ENCODE data around the gene MICU2. TPM values are rescaled to one million over a fixed set of nuclear protein-coding genes. Genes with fewer than 3 reads are reported as not detected.

The MICU2 gene
- total and polyA plus RNA-seq, 4 donors: 29.0 to 85.9 (median 39.3) TPM

DNA sequence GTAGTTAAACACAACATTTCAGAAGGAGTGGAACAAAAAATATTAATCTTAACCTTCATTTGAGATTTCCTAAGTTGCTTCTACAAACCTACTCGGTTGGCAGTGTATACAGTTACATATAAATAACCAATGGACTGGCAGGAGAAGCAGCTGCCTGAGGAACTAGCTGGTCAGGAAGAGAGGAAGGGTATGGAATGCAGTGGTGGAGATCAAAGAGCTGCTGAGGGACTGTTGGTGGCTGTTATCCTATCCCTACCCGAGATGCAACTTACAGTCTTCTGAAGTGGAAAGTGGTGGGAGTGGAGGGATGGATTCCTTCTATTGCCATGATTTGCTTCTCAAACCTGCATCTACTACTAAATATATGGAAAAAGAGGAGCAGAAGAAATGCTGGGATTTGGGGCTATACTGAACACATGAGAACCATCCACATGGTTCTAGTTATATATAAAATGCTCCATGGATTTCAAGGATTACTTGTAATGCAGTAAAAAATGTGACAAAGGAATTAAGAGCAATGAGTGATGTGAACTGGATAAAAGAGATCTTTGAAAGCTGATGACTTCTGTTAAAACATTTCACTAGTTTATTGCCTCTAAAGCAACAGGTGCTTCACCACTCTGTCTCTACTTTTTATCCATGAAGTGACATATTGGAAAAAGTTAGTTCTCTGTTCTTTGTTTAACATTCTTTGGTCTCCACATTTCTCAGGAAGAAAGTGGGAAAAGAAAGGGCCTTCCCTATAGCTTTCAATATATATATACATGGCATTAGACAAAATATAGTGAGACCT lies 29.9 kb downstream of the MICU2 start:
- H3K4me1 ChIP-seq (ENCODE audit: control insufficient read depth in 5 of 5, insufficient read depth in 5 of 5, low read length in 5 of 5): peaks cover 0 to 9% (median 0%) of the 10 kb centered on the region in 5 donors
- H3K9ac ChIP-seq (ENCODE audit: insufficient read depth in 1 of 2, low read length in 2 of 2): no peak overlapping the region
- no peaks in the 10 kb centered on the region for H3K36me3 ChIP-seq (ENCODE audit: control insufficient read depth in 4 of 4, insufficient read depth in 4 of 4, low read length in 4 of 4)
- H3K27ac ChIP-seq (ENCODE audit: low read depth in 1 of 2, low read length in 1 of 2): no peak overlapping the region
- TF ChIP-seq, protein P1, sequence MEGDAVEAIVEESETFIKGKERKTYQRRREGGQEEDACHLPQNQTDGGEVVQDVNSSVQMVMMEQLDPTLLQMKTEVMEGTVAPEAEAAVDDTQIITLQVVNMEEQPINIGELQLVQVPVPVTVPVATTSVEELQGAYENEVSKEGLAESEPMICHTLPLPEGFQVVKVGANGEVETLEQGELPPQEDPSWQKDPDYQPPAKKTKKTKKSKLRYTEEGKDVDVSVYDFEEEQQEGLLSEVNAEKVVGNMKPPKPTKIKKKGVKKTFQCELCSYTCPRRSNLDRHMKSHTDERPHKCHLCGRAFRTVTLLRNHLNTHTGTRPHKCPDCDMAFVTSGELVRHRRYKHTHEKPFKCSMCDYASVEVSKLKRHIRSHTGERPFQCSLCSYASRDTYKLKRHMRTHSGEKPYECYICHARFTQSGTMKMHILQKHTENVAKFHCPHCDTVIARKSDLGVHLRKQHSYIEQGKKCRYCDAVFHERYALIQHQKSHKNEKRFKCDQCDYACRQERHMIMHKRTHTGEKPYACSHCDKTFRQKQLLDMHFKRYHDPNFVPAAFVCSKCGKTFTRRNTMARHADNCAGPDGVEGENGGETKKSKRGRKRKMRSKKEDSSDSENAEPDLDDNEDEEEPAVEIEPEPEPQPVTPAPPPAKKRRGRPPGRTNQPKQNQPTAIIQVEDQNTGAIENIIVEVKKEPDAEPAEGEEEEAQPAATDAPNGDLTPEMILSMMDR (IDR thresholded peaks at IDR 0.05; ENCODE audit: control extremely low read depth, extremely low read depth): no peak
- no peaks in the 10 kb centered on the region for H3K9me3 ChIP-seq (ENCODE audit: control insufficient read depth in 4 of 4, insufficient read depth in 3 of 4, low read length in 3 of 4)
- DNase-seq (no peak), ATAC-seq (ENCODE audit: insufficient read depth, low FRiP score) (no peak)
- no peak overlapping the region for H3K4me3 ChIP-seq
- WGBS, 2 donors: 68 to 74% methylated on average over 2 of the region's 2 CpGs
- H3K27me3 ChIP-seq (ENCODE audit: control insufficient read depth in 3 of 3, insufficient read depth in 3 of 3, low read length in 2 of 3): no peaks in the 10 kb centered on the region

DNA sequence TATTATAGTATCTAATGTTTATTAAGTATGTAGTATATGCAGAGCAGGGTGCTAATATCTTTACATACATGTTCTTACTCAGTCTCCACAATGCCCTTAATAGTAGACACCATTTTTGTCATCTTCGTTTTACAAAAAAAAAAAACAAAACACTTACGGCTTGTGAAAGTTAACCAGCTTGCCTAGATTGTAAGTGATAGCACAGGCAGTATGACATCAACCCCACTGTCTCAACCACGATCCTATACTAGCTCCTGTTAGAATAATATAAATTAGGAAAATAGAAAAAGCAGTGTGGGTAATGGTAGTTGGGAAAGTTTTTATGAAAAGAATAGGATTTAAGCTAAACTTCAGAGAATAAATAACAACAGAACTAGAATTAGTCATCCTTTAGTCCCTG lies 34.3 kb downstream of the MICU2 start:
- Histone ChIP-seq H3K4me1 (ENCODE audit: control insufficient read depth in 5 of 5, insufficient read depth in 5 of 5, low read length in 5 of 5) (peaks cover 0 to 5% (median 0%) of the 10 kb centered on the region in 5 donors), H3K4me3 (no peak overlapping the region), H3K36me3 (ENCODE audit: control insufficient read depth in 4 of 4, insufficient read depth in 4 of 4, low read length in 4 of 4) (peaks cover 2 to 10% (median 7%) of the 10 kb centered on the region in 4 donors), H3K27me3 (ENCODE audit: control insufficient read depth in 3 of 3, insufficient read depth in 3 of 3, low read length in 2 of 3) (no peaks in the 10 kb centered on the region), H3K9ac (ENCODE audit: insufficient read depth in 1 of 2, low read length in 2 of 2) (no peak overlapping the region), H3K9me3 (ENCODE audit: control insufficient read depth in 4 of 4, insufficient read depth in 3 of 4, low read length in 3 of 4) (no peaks in the 10 kb centered on the region), H3K27ac (ENCODE audit: low read depth in 1 of 2, low read length in 1 of 2) (no peak overlapping the region)
- 91 to 99% methylated on average over 3 of the region's 3 CpGs for WGBS, 2 donors
- no peak for DNase-seq
- TF ChIP-seq, protein P1 (IDR thresholded peaks at IDR 0.05; ENCODE audit: control extremely low read depth, extremely low read depth): no peak
- ATAC-seq (ENCODE audit: insufficient read depth, low FRiP score): no peak

DNA sequence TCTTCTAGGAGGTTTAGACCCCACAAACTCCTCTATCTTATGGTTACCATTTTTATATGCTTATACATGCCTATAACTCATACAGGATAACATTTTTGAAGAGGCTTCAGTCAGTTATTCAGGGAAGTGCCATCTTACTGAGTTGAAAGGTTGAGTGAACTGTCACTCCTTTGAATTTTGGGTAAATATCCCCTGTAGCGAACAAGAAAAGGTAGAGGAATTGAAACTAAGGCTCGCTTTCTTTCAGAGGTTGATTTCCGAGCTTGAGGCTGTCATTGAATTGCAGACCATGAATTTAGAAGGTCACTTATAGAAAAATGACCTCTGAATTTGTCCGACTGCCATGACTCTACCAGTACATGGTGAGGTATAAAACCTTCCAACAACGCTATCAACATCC lies 35.1 kb downstream of the MICU2 start:
- 95 to 98% methylated on average over 5 of the region's 5 CpGs for WGBS, 2 donors
- TF ChIP-seq, protein P1 (IDR thresholded peaks at IDR 0.05; ENCODE audit: control extremely low read depth, extremely low read depth): no peak
- H3K4me3 ChIP-seq: no peak overlapping the region
- no peak for DNase-seq
- H3K36me3 ChIP-seq (ENCODE audit: control insufficient read depth in 4 of 4, insufficient read depth in 4 of 4, low read length in 4 of 4): peaks cover 4 to 17% (median 10%) of the 10 kb centered on the region in 4 donors
- H3K9me3 ChIP-seq (ENCODE audit: control insufficient read depth in 4 of 4, insufficient read depth in 3 of 4, low read length in 3 of 4): no peaks in the 10 kb centered on the region
- no peaks in the 10 kb centered on the region for H3K27me3 ChIP-seq (ENCODE audit: control insufficient read depth in 3 of 3, insufficient read depth in 3 of 3, low read length in 2 of 3)
- H3K9ac ChIP-seq (ENCODE audit: insufficient read depth in 1 of 2, low read length in 2 of 2): no peak overlapping the region
- peaks cover 0 to 5% (median 0%) of the 10 kb centered on the region in 5 donors for H3K4me1 ChIP-seq (ENCODE audit: control insufficient read depth in 5 of 5, insufficient read depth in 5 of 5, low read length in 5 of 5)
- no peak for ATAC-seq (ENCODE audit: insufficient read depth, low FRiP score)
- H3K27ac ChIP-seq (ENCODE audit: low read depth in 1 of 2, low read length in 1 of 2): no peak overlapping the region
